KMS-11 (cell line): Measurements from ENCODE around the gene ELL3.
A peak's percentile ranks its signal among the peaks of the same experiment; 100 is the strongest.
"Not testable (repeated sequence)": the region's sequence is repeated elsewhere in the genome, so short reads cannot be mapped to it uniquely, and the experiment has no call there.

Source experiments
- H2AFZ ChIP-seq: fragments of 200-600 bp; sonication (generic); 2 replicates; pipeline ENCODE4 v1.6.1; 2016; ENCODE audit warnings: antibody characterized with exemption, mixed run types, low read depth
- H3K27ac ChIP-seq: fragments of 200-600 bp; sonication (generic); 2 replicates; pipeline ENCODE4 v1.6.1; 2016; ENCODE audit warnings: mild to moderate bottlenecking, mixed run types
- H3K27me3 ChIP-seq: fragments of 200-600 bp; sonication (generic); 2 replicates; pipeline ENCODE4 v1.6.1; 2017; ENCODE audit warnings: mild to moderate bottlenecking, low read depth, mixed run types, moderate library complexity; ENCODE audit not compliant: insufficient read depth
- H3K36me3 ChIP-seq: fragments of 200-600 bp; sonication (generic); 2 replicates; pipeline ENCODE4 v1.6.1; 2017; ENCODE audit warnings: mild to moderate bottlenecking, mixed run types; ENCODE audit not compliant: insufficient read depth
- H3K4me1 ChIP-seq: fragments of 200-600 bp; sonication (generic); 2 replicates; pipeline ENCODE4 v1.6.1; 2016; ENCODE audit warnings: mild to moderate bottlenecking, low read depth, mixed run types; ENCODE audit not compliant: poor library complexity, severe bottlenecking
- H3K4me2 ChIP-seq: fragments of 200-600 bp; sonication (generic); 2 replicates; pipeline ENCODE4 v1.7.0; 2016; ENCODE audit warnings: mild to moderate bottlenecking, mixed run types
- H3K4me3 ChIP-seq: fragments of 200-600 bp; sonication (generic); IDR thresholded peaks from 2 replicates; pipeline ENCODE4 v1.6.1; 2017; ENCODE audit warnings: low read depth, low read length, mixed read lengths; ENCODE audit not compliant: insufficient read depth
- H3K79me2 ChIP-seq: fragments of 200-600 bp; sonication (generic); 2 replicates; pipeline ENCODE4 v1.6.1; 2016; ENCODE audit warnings: low read depth, mixed run types; ENCODE audit not compliant: insufficient read depth
- H3K9ac ChIP-seq: fragments of 200-600 bp; sonication (generic); 2 replicates; pipeline ENCODE4 v1.6.1; 2016; ENCODE audit warnings: mild to moderate bottlenecking, mixed run types
- H4K20me1 ChIP-seq: fragments of 200-600 bp; sonication (generic); 2 replicates; pipeline ENCODE4 v1.6.1; 2016; ENCODE audit warnings: mild to moderate bottlenecking, mixed run types; ENCODE audit not compliant: insufficient read depth
- TF ChIP-seq, protein P1 (sequence below): fragments of 200-600 bp; sonication (generic); conservative IDR thresholded peaks from 2 replicates; pipeline ENCODE4 v1.6.1; 2017; ENCODE audit warnings: low read depth, mild to moderate bottlenecking, antibody characterized with exemption, low read length, moderate library complexity, mixed read lengths

The ELL3 gene

DNA sequence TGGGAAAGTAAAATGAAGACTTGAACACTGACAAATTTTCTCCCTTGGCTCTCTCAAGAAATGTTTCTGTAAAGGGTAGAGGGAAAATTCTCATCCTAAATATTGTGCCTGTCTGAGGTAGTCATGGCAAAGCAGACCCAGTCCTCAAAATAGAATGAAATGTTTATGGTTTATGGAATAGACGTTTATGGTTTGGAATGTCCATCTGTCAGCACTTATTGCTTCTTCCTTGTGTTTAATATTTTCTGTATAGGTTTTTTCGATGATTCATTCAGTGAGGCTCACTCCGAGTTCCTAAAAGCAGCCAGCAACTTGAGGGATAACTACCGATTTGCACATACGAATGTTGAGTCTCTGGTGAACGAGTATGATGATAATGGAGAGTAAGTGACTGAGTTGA is 13.9 kb downstream of the ELL3 start:
- Histone ChIP-seq H3K27me3 (no peaks in the 10 kb centered on the region), H3K4me2 (no peak overlapping the region)

DNA sequence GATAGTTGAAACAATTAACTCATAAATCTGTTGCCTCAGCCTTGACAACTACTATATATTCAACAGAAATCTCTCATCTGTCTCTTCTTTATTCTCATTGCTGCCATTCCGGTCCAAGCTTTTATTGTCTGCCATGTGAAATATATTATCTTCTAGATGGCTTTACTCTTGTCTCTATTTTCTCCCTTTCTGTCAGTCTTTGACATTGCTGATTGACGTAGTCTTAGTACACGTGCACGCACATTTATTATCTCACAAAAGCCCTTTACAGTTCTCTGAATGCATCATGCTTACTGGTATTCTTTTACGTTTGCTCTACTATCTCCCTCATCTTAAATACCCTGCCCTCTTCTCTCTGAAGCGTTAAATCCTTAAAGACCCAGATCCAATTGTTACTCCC is 24.9 kb downstream of the ELL3 start:
- Histone ChIP-seq H4K20me1 (peaks cover 43% of the 10 kb centered on the region), H3K4me1 (peaks cover 33% of the 10 kb centered on the region), H3K27me3 (no peaks in the 10 kb centered on the region), H3K4me3 (no peak overlapping the region), H3K27ac (no peak overlapping the region), H3K36me3 (peaks cover 28% of the 10 kb centered on the region; the same call in 1 of the 2 replicates), H3K4me2 (no peak overlapping the region), H3K9ac (no peak overlapping the region), H3K79me2 (peaks cover 93% of the 10 kb centered on the region), H2AFZ (no peak overlapping the region)
- TF ChIP-seq, protein P1, sequence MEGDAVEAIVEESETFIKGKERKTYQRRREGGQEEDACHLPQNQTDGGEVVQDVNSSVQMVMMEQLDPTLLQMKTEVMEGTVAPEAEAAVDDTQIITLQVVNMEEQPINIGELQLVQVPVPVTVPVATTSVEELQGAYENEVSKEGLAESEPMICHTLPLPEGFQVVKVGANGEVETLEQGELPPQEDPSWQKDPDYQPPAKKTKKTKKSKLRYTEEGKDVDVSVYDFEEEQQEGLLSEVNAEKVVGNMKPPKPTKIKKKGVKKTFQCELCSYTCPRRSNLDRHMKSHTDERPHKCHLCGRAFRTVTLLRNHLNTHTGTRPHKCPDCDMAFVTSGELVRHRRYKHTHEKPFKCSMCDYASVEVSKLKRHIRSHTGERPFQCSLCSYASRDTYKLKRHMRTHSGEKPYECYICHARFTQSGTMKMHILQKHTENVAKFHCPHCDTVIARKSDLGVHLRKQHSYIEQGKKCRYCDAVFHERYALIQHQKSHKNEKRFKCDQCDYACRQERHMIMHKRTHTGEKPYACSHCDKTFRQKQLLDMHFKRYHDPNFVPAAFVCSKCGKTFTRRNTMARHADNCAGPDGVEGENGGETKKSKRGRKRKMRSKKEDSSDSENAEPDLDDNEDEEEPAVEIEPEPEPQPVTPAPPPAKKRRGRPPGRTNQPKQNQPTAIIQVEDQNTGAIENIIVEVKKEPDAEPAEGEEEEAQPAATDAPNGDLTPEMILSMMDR = no peak

More for the DNA sequence above, 13.9 kb downstream of the ELL3 start:
- Histone ChIP-seq H3K36me3 (peaks cover 14% of the 10 kb centered on the region; the same call in 1 of the 2 replicates), H3K9ac (no peak overlapping the region), H3K79me2 (peaks cover 2% of the 10 kb centered on the region; the same call in 1 of the 2 replicates), H3K4me1 (no peaks in the 10 kb centered on the region), H3K4me3 (no peak overlapping the region), H4K20me1 (no peaks in the 10 kb centered on the region), H2AFZ (no peak overlapping the region), H3K27ac (no peak overlapping the region)
- TF ChIP-seq, protein P1 = no peak

DNA sequence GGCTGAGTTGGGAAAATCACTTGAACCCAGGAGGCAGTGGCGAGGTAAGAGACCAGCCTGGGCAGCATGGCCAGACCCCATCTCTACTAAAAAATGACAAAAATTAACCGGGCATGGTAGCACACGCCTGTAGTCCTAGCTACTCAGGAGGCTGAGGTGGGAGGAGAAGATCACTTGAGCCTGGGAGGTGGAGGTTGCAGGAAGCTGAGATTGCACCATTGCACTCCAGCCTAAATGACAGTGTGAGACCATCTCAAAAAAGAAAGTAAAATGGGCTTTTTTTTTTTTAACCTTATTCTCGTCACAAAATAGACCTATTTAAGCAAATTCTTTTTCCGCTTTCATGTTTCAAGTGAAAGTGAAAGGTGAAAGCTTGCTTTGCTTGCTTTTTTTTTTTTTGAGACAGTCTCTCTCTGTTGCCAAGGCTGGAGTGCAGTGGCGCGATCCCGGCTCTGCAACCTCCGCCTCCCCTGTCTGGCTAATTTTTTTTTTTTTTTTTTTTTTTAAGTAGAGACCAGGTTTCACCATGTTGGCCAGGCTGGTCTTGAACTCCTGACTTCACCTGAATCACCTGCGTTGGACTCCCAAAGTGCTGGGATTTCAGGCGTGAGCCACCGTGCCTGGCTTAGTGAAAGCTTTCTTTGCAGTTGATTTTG is 26.9 kb downstream of the ELL3 start:
- Histone ChIP-seq H4K20me1 (peaks cover 43% of the 10 kb centered on the region), H3K4me3 (no peak overlapping the region), H3K4me1 (peaks cover 37% of the 10 kb centered on the region), H3K27me3 (no peaks in the 10 kb centered on the region), H3K27ac (no peak overlapping the region), H3K36me3 (peaks cover 13% of the 10 kb centered on the region; the same call in 1 of the 2 replicates), H2AFZ (no peak overlapping the region), H3K79me2 (peaks cover 84% of the 10 kb centered on the region), H3K4me2 (peak overlapping the region; percentile 48; the same call in 1 of the 2 replicates), H3K9ac (no peak overlapping the region)
- TF ChIP-seq, protein P1 = no peak

DNA sequence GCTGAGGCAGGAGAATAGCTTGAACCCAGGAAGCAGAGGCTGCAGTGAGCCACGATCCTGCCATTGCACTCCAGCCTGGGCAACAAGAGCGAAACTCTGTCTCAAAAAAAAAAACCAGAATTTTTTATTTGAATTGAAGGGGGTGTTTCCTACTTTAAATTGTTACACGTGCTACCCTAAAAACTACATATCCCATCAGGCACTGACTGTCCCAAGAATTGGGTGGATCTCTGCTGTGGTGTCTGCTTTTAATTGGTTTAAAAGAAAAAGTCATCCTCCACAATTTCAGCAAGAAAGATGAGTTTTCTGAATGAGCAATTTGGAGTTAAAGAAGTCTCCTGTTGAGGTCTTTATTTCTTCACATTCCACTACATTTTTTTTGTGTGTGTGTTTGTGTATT is 28.4 kb downstream of the ELL3 start:
- Histone ChIP-seq H3K4me1 (peaks cover 37% of the 10 kb centered on the region), H3K4me3 (no peak overlapping the region), H2AFZ (no peak overlapping the region), H3K27ac (no peak overlapping the region), H3K4me2 (peak overlapping the region; percentile 48), H3K9ac (no peak overlapping the region), H3K79me2 (peaks cover 70% of the 10 kb centered on the region), H4K20me1 (peaks cover 38% of the 10 kb centered on the region), H3K27me3 (no peaks in the 10 kb centered on the region), H3K36me3 (peaks cover 10% of the 10 kb centered on the region; the same call in 1 of the 2 replicates)
- TF ChIP-seq, protein P1 = no peak

- not testable (repeated sequence) for H3K27me3 ChIP-seq, H3K4me3 ChIP-seq, H3K36me3 ChIP-seq
- Histone ChIP-seq H3K27ac (peak overlapping the region; percentile 91), H3K79me2 (peaks cover 55% of the 10 kb centered on the region), H3K4me1 (peaks cover 37% of the 10 kb centered on the region), H3K9ac (peak overlapping the region; percentile 98), H2AFZ (peak overlapping the region; percentile 67), H4K20me1 (peaks cover 26% of the 10 kb centered on the region), H3K4me2 (peak overlapping the region; percentile 48)
Observed at GRCh38 chr15:43746903-43747309, 29.9 kb downstream of the ELL3 start.

GRCh38 chr15:43746245-43746902 is 30.4 kb downstream of the ELL3 start, which contains the start of gene PDIA3:
Gene PDIA3 (plus strand): TSS chr15:43746438. CDS start chr15:43746540, 102 bp downstream.
- not testable (repeated sequence) for H3K4me3 ChIP-seq, H3K27me3 ChIP-seq, H3K36me3 ChIP-seq
- Histone ChIP-seq H3K4me2 (peak within 1 kb of the TSS; percentile 66), H3K27ac (peak within 1 kb of the TSS; percentile 91), H2AFZ (peak within 1 kb of the TSS; percentile 67), H4K20me1 (peaks cover 21% of the 10 kb centered on the region), H3K9ac (peak within 1 kb of the TSS; percentile 98), H3K79me2 (peaks cover 50% of the 10 kb centered on the region), H3K4me1 (peaks cover 37% of the 10 kb centered on the region)
